Endothelial cell of umbilical vein (primary cell): ENCODE data around the gene EPAS1. TPM values are rescaled to one million over a fixed set of nuclear protein-coding genes. Genes with fewer than 3 reads are reported as not detected.

Experiments used
- BruUV-seq: library from RNA; stranded (reverse); fragments of 400-500 nt; replicated peaks from 2 replicates; lab custom pipeline; 2021; lab: Mats Ljungman, UMichigan
- CTCF ChIA-PET: fragments of 300-600, 350-600 bp; sonication (Branson Sonifier 250); formaldehyde crosslinking; loops from one replicate; lab custom pipeline; 2021; ENCODE audit warnings: antibody characterized with exemption, inconsistent platforms; lab: Charles Lee
- POLR2A ChIA-PET: fragments of 300-600, 350-600 bp; sonication (Branson Sonifier 250); formaldehyde crosslinking; loops from one replicate; lab custom pipeline; 2021; ENCODE audit warnings: antibody characterized with exemption, inconsistent platforms; lab: Charles Lee
- DNase-seq: peaks from one replicate; pipeline ENCODE4 v3.0.0-alpha.2; 2011; ENCODE audit warnings: low read depth, low spot score
- FAIRE-seq: peaks from 2 replicates; lab custom pipeline; 2011; peaks lifted over from hg19 to GRCh38; lab: Jason Lieb, UNC
- H2AFZ ChIP-seq: 2 replicates; pipeline ENCODE4 v1.6.0; 2012; ENCODE audit warnings: low read depth, low read length, control low read depth, inconsistent platforms
- H3K27ac ChIP-seq: 2 replicates; pipeline ENCODE4 v1.5.1; 2011; ENCODE audit warnings: low read depth, mild to moderate bottlenecking, control low read depth, low read length, moderate library complexity; ENCODE audit not compliant: insufficient read depth
- H3K27me3 ChIP-seq, 2 experiments: 2 replicates each; pipeline versions ENCODE4 v1.6.0 to v1.6.1; 2011; ENCODE audit warnings: low read length in 2 of 2, mixed read lengths in 1 of 2; ENCODE audit not compliant: control insufficient read depth in 2 of 2, insufficient read depth in 2 of 2
- H3K36me3 ChIP-seq, 2 experiments: 2 replicates in 1 of 2; 3 replicates in 1 of 2; pipeline ENCODE4 v1.5.1; 2011; ENCODE audit warnings: low read length in 2 of 2, mild to moderate bottlenecking in 1 of 2, moderate library complexity in 1 of 2; ENCODE audit not compliant: control insufficient read depth in 2 of 2, insufficient read depth in 2 of 2; ENCODE audit errors: extremely low read depth in 1 of 2
- H3K4me1 ChIP-seq: 3 replicates; pipeline ENCODE4 v1.5.1; 2011; ENCODE audit warnings: mild to moderate bottlenecking, low read length; ENCODE audit not compliant: control insufficient read depth, insufficient read depth; ENCODE audit errors: extremely low read depth
- H3K4me2 ChIP-seq: 2 replicates; pipeline ENCODE4 v1.6.1; 2011; ENCODE audit warnings: low read length, control low read depth, mixed read lengths; ENCODE audit not compliant: insufficient read depth
- H3K4me3 ChIP-seq, 3 experiments: fragments of 200-600 bp in 1 of 3; sonication (generic), shearing (Covaris generic) in 1 of 3; replicated peaks in 1 of 3; 2 replicates each; pipeline ENCODE4 v1.5.1; 2011 to 2016; ENCODE audit warnings: control low read depth in 3 of 3, low read length in 3 of 3, mild to moderate bottlenecking in 2 of 3, inconsistent platforms in 1 of 3, low read depth in 1 of 3, moderate library complexity in 1 of 3; ENCODE audit not compliant: insufficient read depth in 1 of 3
- H3K79me2 ChIP-seq: 2 replicates; pipeline ENCODE4 v1.6.0; 2012; ENCODE audit warnings: low read length, inconsistent platforms; ENCODE audit not compliant: control insufficient read depth, insufficient read depth
- H3K9ac ChIP-seq: replicated peaks from 2 replicates; pipeline ENCODE3; 2011; ENCODE audit warnings: low read length, control low read depth; ENCODE audit not compliant: insufficient read depth; ENCODE audit errors: extremely low read depth
- H3K9me1 ChIP-seq: replicated peaks from 3 replicates; pipeline ENCODE4 v1.6.0; 2011; ENCODE audit warnings: mild to moderate bottlenecking, low read length; ENCODE audit not compliant: control insufficient read depth, insufficient read depth; ENCODE audit errors: extremely low read depth
- H3K9me3 ChIP-seq: replicated peaks from 2 replicates; pipeline ENCODE4 v1.5.1; 2012; ENCODE audit warnings: low read length, inconsistent platforms; ENCODE audit not compliant: control insufficient read depth, insufficient read depth
- H4K20me1 ChIP-seq: replicated peaks from 2 replicates; pipeline ENCODE3; 2011; ENCODE audit warnings: mild to moderate bottlenecking, low read length; ENCODE audit not compliant: control insufficient read depth, insufficient read depth; ENCODE audit errors: extremely low read depth
- CTCF ChIP-seq, 2 donors: IDR thresholded peaks; 1 replicate in 1 of 2; 2 replicates in 1 of 2; pipeline ENCODE4 v1.5.1; 2011; ENCODE audit warnings: low read length in 2 of 2, mild to moderate bottlenecking in 2 of 2, moderate library complexity in 2 of 2, control low read depth in 1 of 2, inconsistent platforms in 1 of 2, low read depth in 1 of 2; ENCODE audit not compliant: insufficient read depth in 1 of 2; ENCODE audit errors: extremely low read depth in 1 of 2
- EZH2 ChIP-seq: IDR thresholded peaks from 2 replicates; pipeline ENCODE4 v1.6.1; 2012; ENCODE audit warnings: borderline replicate concordance, low read depth, mild to moderate bottlenecking, moderate library complexity, low read length, inconsistent platforms; ENCODE audit not compliant: severe bottlenecking
- FOS ChIP-seq: IDR thresholded peaks from 2 replicates; pipeline ENCODE4 v1.6.1; 2011; ENCODE audit warnings: mild to moderate bottlenecking, low read length, moderate library complexity, borderline replicate concordance; ENCODE audit not compliant: insufficient read depth
- MAX ChIP-seq: IDR thresholded peaks from 2 replicates; pipeline ENCODE4 v1.6.1; 2011; ENCODE audit not compliant: insufficient read depth, insufficient read length
- MYC ChIP-seq: IDR thresholded peaks from one replicate; pipeline ENCODE4 v1.6.1; 2011; ENCODE audit warnings: mild to moderate bottlenecking, low read depth, low read length
- POLR2A ChIP-seq: IDR thresholded peaks from 2 replicates; pipeline ENCODE4 v1.6.1; 2012; ENCODE audit warnings: low read depth, mild to moderate bottlenecking, control low read depth, low read length
- POLR2AphosphoS5 ChIP-seq: IDR thresholded peaks from 2 replicates; pipeline ENCODE4 v1.6.1; 2012; ENCODE audit warnings: low read depth, mild to moderate bottlenecking, control low read depth, low read length, moderate library complexity; ENCODE audit not compliant: insufficient read depth
- dilution Hi-C: fragments of 300-500 bp; cut with MboI; formaldehyde crosslinking; loops from one replicate; pipeline ENCODE4 v1.15.0; 2019; ENCODE audit warnings: low sequenced_read_pairs; ENCODE audit not compliant: extremely low pct_ligation_motif_present
- intact Hi-C: fragments of 100-400 bp; cut with micrococcal nuclease; formaldehyde crosslinking; loops from one replicate; pipeline ENCODE4 v1.10.0; 2022
- polyA plus RNA-seq, 4 experiments: library from polyadenylated mRNA; depleted of rRNA in 3 of 4; stranded (reverse) in 3 of 4; unstranded in 1 of 4; fragments of >200 nt; gene quantifications; 2 replicates each; pipeline versions ENCODE4 v1.2.1 to v1.2.3, GENCODE V29; 2011 to 2012; ENCODE audit warnings: missing spikeins in 1 of 4
- total RNA-seq: library from RNA; stranded (reverse); gene quantifications from 2 replicates; pipeline ENCODE4 v1.2.3, GENCODE V29; 2021

The EPAS1 gene
- total and polyA plus RNA-seq, 2 donors (not counting 3 experiments of a cell fraction or from before 2014, with no cell fraction given), result 229 to 374 TPM

GRCh38 chr2:46269001-46269400 is 28.2 kb upstream of the EPAS1 start:
- BruUV-seq, result no TSS peak
- Histone ChIP-seq H3K9me3 (no peaks in the 10 kb centered on the region), H3K27ac (no peak overlapping the region), H4K20me1 (no peaks in the 10 kb centered on the region), H3K9ac (no peak overlapping the region), H3K9me1 (no peaks in the 10 kb centered on the region), H3K79me2 (no peaks in the 10 kb centered on the region), H3K36me3 (no peaks in the 10 kb centered on the region), H3K4me1 (peaks cover 66% of the 10 kb centered on the region), H3K4me3 (no peak overlapping the region), H3K4me2 (no peak overlapping the region), H2AFZ (no peak overlapping the region), H3K27me3 (no peaks in the 10 kb centered on the region)
- no peak for FAIRE-seq
- intact Hi-C loops (no loop called here), dilution Hi-C loops (no loop called here)
- ChIA-PET POLR2A (interaction anchor here (2.9 kb wide), 1 partner anchor 28 kb away, joined by 10 read pairs; the partner anchor contains the start of gene EPAS1), CTCF (interaction anchor here (1.5 to 2.3 kb wide), 4 partner anchors 8 to 206 kb away, joined by 3 to 10 read pairs (median 6); no protein-coding TSS in a partner anchor)
- no peak for DNase-seq
- TF ChIP-seq CTCF (IDR thresholded peaks at IDR 0.05; ENCODE audit: extremely low read depth in 1 of 2, insufficient read depth in 1 of 2, low read depth in 1 of 2, low read length in 2 of 2), result no peak
- TF ChIP-seq POLR2A, result no peak
- TF ChIP-seq POLR2AphosphoS5, result no peak
- TF ChIP-seq EZH2, result no peak
- no peak for TF ChIP-seq MAX
- no peak for TF ChIP-seq MYC
- TF ChIP-seq FOS, result no peak
